ENCODE data around the gene DHCR7.

DHCR7 gene

GRCh38 chr11:71406681-71407080, 41.5 kb downstream of the DHCR7 start:
- FAIRE-seq, result no peak

GRCh38 chr11:71404209-71404608, 44.0 kb downstream of the DHCR7 start:
- FAIRE-seq, result no peak

- no peak for FAIRE-seq
Observed at GRCh38 chr11:71402878-71403277, 45.3 kb downstream of the DHCR7 start.

GRCh38 chr11:71400216-71400615, 48.0 kb downstream of the DHCR7 start:
- no peak for FAIRE-seq

- FAIRE-seq, result no peak
Observed at GRCh38 chr11:71399341-71399740, 48.9 kb downstream of the DHCR7 start.

GRCh38 chr11:71397961-71398360, 50.2 kb downstream of the DHCR7 start:
- FAIRE-seq, result no peak

- FAIRE-seq, result no peak
Observed at GRCh38 chr11:71397331-71397860, 50.8 kb downstream of the DHCR7 start.

- FAIRE-seq, result no peak
Observed at GRCh38 chr11:71396548-71397123, 51.6 kb downstream of the DHCR7 start.

- no peak for FAIRE-seq
Observed at GRCh38 chr11:71395774-71396173, 52.4 kb downstream of the DHCR7 start.

GRCh38 chr11:71395263-71395560, 53.0 kb downstream of the DHCR7 start:
- no peak for FAIRE-seq

- FAIRE-seq, result no peak
Observed at GRCh38 chr11:71393283-71393682, 54.9 kb downstream of the DHCR7 start.

- no peak for FAIRE-seq
Observed at GRCh38 chr11:71391796-71392195, 56.4 kb downstream of the DHCR7 start.

- FAIRE-seq, result no peak
Observed at GRCh38 chr11:71391352-71391751, 56.8 kb downstream of the DHCR7 start.

GRCh38 chr11:71388637-71389235, 59.5 kb downstream of the DHCR7 start:
- no peak for FAIRE-seq

- no peak for FAIRE-seq
Observed at GRCh38 chr11:71387784-71388636, 60.2 kb downstream of the DHCR7 start.

- no peak for FAIRE-seq
Observed at GRCh38 chr11:71387200-71387599, 61.0 kb downstream of the DHCR7 start.

GRCh38 chr11:71386202-71386601, 62.0 kb downstream of the DHCR7 start:
- no peak for FAIRE-seq

- FAIRE-seq, result no peak
Observed at GRCh38 chr11:71385091-71385490, 63.1 kb downstream of the DHCR7 start.

GRCh38 chr11:71384561-71384960, 63.6 kb downstream of the DHCR7 start:
- FAIRE-seq, result no peak

All from TTC549 (cell line).